Thyroid gland (tissue), 4 donors: ENCODE results near the gene TGM2. TPM values are rescaled to one million over a fixed set of nuclear protein-coding genes. Genes with fewer than 3 reads are reported as not detected.

Experiments
- DNase-seq, 2 donors: peaks; one replicate each; pipeline ENCODE4 v3.0.0-alpha.2; 2019
- H3K27ac ChIP-seq, 3 donors: fragments of 200-600 bp; sonication (generic); 1 replicate in 2 of 3; 2 replicates in 1 of 3; pipeline ENCODE4 v1.5.1; 2016 to 2019; ENCODE audit warnings: mild to moderate bottlenecking in 1 of 3, moderate library complexity in 1 of 3
- H3K27me3 ChIP-seq: fragments of 200-600 bp; sonication (generic); one replicate; pipeline ENCODE4 v1.5.1; 2019
- H3K36me3 ChIP-seq, 2 donors: fragments of 200-600 bp; sonication (generic); one replicate each; pipeline ENCODE4 v1.5.1; 2016 to 2019
- H3K4me1 ChIP-seq, 2 donors: fragments of 200-600 bp; sonication (generic); one replicate each; pipeline ENCODE4 v1.5.1; 2017 to 2019
- H3K4me3 ChIP-seq, 3 donors: fragments of 200-600 bp; sonication (generic); replicated peaks in 1 of 3; 1 replicate in 2 of 3; 2 replicates in 1 of 3; pipeline ENCODE4 v1.5.1; 2016; ENCODE audit warnings: mild to moderate bottlenecking in 1 of 3
- H3K9me3 ChIP-seq: fragments of 200-600 bp; sonication (generic); one replicate; pipeline ENCODE4 v1.5.1; 2017
- CTCF ChIP-seq, 6 experiments: fragments of 200-600 bp in 3 of 6; fragments of 450-650 bp in 3 of 6; sonication (generic) in 3 of 6; IDR thresholded peaks; one replicate each; pipeline ENCODE4 v1.5.1; 2016 to 2019; ENCODE audit warnings: antibody characterized with exemption in 6 of 6, mild to moderate bottlenecking in 2 of 6, inconsistent platforms in 1 of 6, moderate library complexity in 1 of 6
- POLR2A ChIP-seq, 2 donors: fragments of 450-650 bp; IDR thresholded peaks; one replicate each; pipeline ENCODE4 v1.6.1; 2017; ENCODE audit warnings: antibody characterized with exemption in 2 of 2, mild to moderate bottlenecking in 2 of 2, moderate library complexity in 1 of 2
- WGBS, 2 donors: methylation state at CpG; one replicate each; pipeline ENCODE4 v1.1.5; 2017; 5-methylcytosine and 5-hydroxymethylcytosine counted together
- intact Hi-C: fragments of 100-400 bp; cut with DNase I; formaldehyde crosslinking; loops from one replicate; pipeline ENCODE4 v1.15.1; 2023
- total RNA-seq, 4 donors: library from RNA; depleted of rRNA; stranded (reverse); fragments of >200 nt; gene quantifications; one replicate each; pipeline ENCODE4 v1.2.3, GENCODE V29; 2016

The TGM2 gene
- total RNA-seq, 4 donors from 2014 or later = 16.9 to 133 (median 18.4) TPM

GRCh38 chr20:38173237-38174156, 8.4 kb upstream of the TGM2 start:
- no peaks in the 10 kb centered on the region for H3K27me3 ChIP-seq
- H3K4me3 ChIP-seq = no peak overlapping the region
- no peak for DNase-seq
- H3K9me3 ChIP-seq = no peaks in the 10 kb centered on the region
- WGBS, 2 donors = 43 to 49% methylated on average over 14 of the region's 14 CpGs
- intact Hi-C loops = no loop called here
- no peak for TF ChIP-seq CTCF (IDR thresholded peaks at IDR 0.05)
- no peak for TF ChIP-seq POLR2A (IDR thresholded peaks at IDR 0.05)
- H3K36me3 ChIP-seq = no peaks in the 10 kb centered on the region
- peaks cover 0 to 5% of the 10 kb centered on the region in 2 donors for H3K4me1 ChIP-seq
- H3K27ac ChIP-seq = no peak overlapping the region

- TF ChIP-seq CTCF (IDR thresholded peaks at IDR 0.05) = no peak
- TF ChIP-seq POLR2A (IDR thresholded peaks at IDR 0.05) = no peak
- no peak overlapping the region for H3K27ac ChIP-seq
- H3K36me3 ChIP-seq = no peaks in the 10 kb centered on the region
- intact Hi-C loops = no loop called here
- no peak overlapping the region for H3K4me3 ChIP-seq
- H3K27me3 ChIP-seq = no peaks in the 10 kb centered on the region
- H3K9me3 ChIP-seq = no peaks in the 10 kb centered on the region
- no peak for DNase-seq
- H3K4me1 ChIP-seq = peaks cover 0 to 15% of the 10 kb centered on the region in 2 donors
- 57 to 64% methylated on average over 4 of the region's 4 CpGs for WGBS, 2 donors
Observed at GRCh38 chr20:38172408-38172807, 7.3 kb upstream of the TGM2 start.

GRCh38 chr20:38171675-38172043, 6.6 kb upstream of the TGM2 start:
- DNase-seq = no peak
- no peak overlapping the region for H3K27ac ChIP-seq
- no peaks in the 10 kb centered on the region for H3K36me3 ChIP-seq
- H3K9me3 ChIP-seq = no peaks in the 10 kb centered on the region
- H3K4me1 ChIP-seq = peaks cover 0 to 17% of the 10 kb centered on the region in 2 donors
- intact Hi-C loops = no loop called here
- TF ChIP-seq POLR2A (IDR thresholded peaks at IDR 0.05) (no peak), CTCF (IDR thresholded peaks at IDR 0.05) (no peak)
- no peaks in the 10 kb centered on the region for H3K27me3 ChIP-seq
- WGBS, 2 donors = 59 to 78% methylated on average over 4 of the region's 4 CpGs
- H3K4me3 ChIP-seq = no peak overlapping the region

GRCh38 chr20:38170826-38171674, 6.0 kb upstream of the TGM2 start:
- Histone ChIP-seq H3K27me3 (no peaks in the 10 kb centered on the region), H3K4me3 (no peak overlapping the region), H3K36me3 (no peaks in the 10 kb centered on the region), H3K27ac (no peak overlapping the region), H3K4me1 (peaks cover 0 to 17% of the 10 kb centered on the region in 2 donors), H3K9me3 (no peaks in the 10 kb centered on the region)
- TF ChIP-seq CTCF (IDR thresholded peaks at IDR 0.05) = no peak
- no peak for TF ChIP-seq POLR2A (IDR thresholded peaks at IDR 0.05)
- 48 to 56% methylated on average over 11 of the region's 11 CpGs for WGBS, 2 donors
- intact Hi-C loops = no loop called here
- no peak for DNase-seq
